ENCODE data around the gene ROR1.

GRCh38 chr1:64010316-64010715 lies 236.5 kb downstream of the ROR1 start:
- TF ChIP-seq, protein P1, sequence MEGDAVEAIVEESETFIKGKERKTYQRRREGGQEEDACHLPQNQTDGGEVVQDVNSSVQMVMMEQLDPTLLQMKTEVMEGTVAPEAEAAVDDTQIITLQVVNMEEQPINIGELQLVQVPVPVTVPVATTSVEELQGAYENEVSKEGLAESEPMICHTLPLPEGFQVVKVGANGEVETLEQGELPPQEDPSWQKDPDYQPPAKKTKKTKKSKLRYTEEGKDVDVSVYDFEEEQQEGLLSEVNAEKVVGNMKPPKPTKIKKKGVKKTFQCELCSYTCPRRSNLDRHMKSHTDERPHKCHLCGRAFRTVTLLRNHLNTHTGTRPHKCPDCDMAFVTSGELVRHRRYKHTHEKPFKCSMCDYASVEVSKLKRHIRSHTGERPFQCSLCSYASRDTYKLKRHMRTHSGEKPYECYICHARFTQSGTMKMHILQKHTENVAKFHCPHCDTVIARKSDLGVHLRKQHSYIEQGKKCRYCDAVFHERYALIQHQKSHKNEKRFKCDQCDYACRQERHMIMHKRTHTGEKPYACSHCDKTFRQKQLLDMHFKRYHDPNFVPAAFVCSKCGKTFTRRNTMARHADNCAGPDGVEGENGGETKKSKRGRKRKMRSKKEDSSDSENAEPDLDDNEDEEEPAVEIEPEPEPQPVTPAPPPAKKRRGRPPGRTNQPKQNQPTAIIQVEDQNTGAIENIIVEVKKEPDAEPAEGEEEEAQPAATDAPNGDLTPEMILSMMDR (IDR thresholded peaks at IDR 0.05; ENCODE audit: low read length), result no peak
- no peak for TF ChIP-seq EZH2 (optimal IDR thresholded peaks at IDR 0.05; ENCODE audit: low read depth, low read length)
